H9 (cell line): ENCODE measurements around the gene EDIL3. TPM values are rescaled to one million over a fixed set of nuclear protein-coding genes. Genes with fewer than 3 reads are reported as not detected.

ENCODE experiments used
- DNase-seq: peaks from one replicate; pipeline ENCODE4 v3.0.0-alpha.2; 2017
- H2AFZ ChIP-seq: one replicate; pipeline ENCODE4 v1.6.1; 2013; ENCODE audit warnings: mild to moderate bottlenecking, low read length, control low read depth, moderate library complexity
- H2AK5ac ChIP-seq: 2 replicates; pipeline ENCODE4 v1.6.1; 2013; ENCODE audit warnings: low read length, control low read depth, mixed read lengths; ENCODE audit not compliant: insufficient read length
- H2BK120ac ChIP-seq: one replicate; pipeline ENCODE4 v1.6.1; 2013; ENCODE audit warnings: low read depth, mild to moderate bottlenecking, low read length, control low read depth, inconsistent platforms; ENCODE audit not compliant: poor library complexity, severe bottlenecking
- H2BK12ac ChIP-seq: 2 replicates; pipeline ENCODE4 v1.6.1; 2013; ENCODE audit warnings: low read length, control low read depth, mixed read lengths, low read depth; ENCODE audit not compliant: insufficient read length
- H2BK15ac ChIP-seq: 2 replicates; pipeline ENCODE4 v1.6.1; 2013; ENCODE audit warnings: low read depth, low read length, control low read depth
- H2BK20ac ChIP-seq: one replicate; pipeline ENCODE4 v1.6.1; 2013; ENCODE audit warnings: low read depth, mild to moderate bottlenecking, low read length, control low read depth, inconsistent platforms; ENCODE audit not compliant: poor library complexity, severe bottlenecking
- H2BK5ac ChIP-seq: 2 replicates; pipeline ENCODE4 v1.6.1; 2013; ENCODE audit warnings: low read length, control low read depth, mixed read lengths; ENCODE audit not compliant: insufficient read length
- H3K14ac ChIP-seq: 2 replicates; pipeline ENCODE4 v1.6.1; 2013; ENCODE audit warnings: low read length, control low read depth; ENCODE audit not compliant: insufficient read depth
- H3K18ac ChIP-seq: 2 replicates; pipeline ENCODE4 v1.6.1; 2013; ENCODE audit warnings: low read depth, mild to moderate bottlenecking, mixed read lengths, low read length, control low read depth; ENCODE audit not compliant: insufficient read length
- H3K23ac ChIP-seq: 2 replicates; pipeline ENCODE4 v1.6.1; 2013; ENCODE audit warnings: low read length, control low read depth, mixed read lengths, low read depth; ENCODE audit not compliant: insufficient read length
- H3K23me2 ChIP-seq: 2 replicates; pipeline ENCODE4 v1.6.1; 2013; ENCODE audit warnings: low read depth, mild to moderate bottlenecking, mixed read lengths, low read length, control low read depth; ENCODE audit not compliant: insufficient read length, poor library complexity, severe bottlenecking
- H3K27ac ChIP-seq: 2 replicates; pipeline ENCODE4 v1.5.1; 2013; ENCODE audit warnings: low read length, control low read depth, mixed read lengths, low read depth; ENCODE audit not compliant: insufficient read length
- H3K27me3 ChIP-seq: 2 replicates; pipeline ENCODE4 v1.6.1; 2013; ENCODE audit warnings: low read length, control low read depth, inconsistent platforms; ENCODE audit not compliant: insufficient read depth
- H3K4ac ChIP-seq: 2 replicates; pipeline ENCODE4 v1.6.1; 2013; ENCODE audit warnings: low read depth, mild to moderate bottlenecking, control low read depth, inconsistent platforms, low read length, moderate library complexity
- H3K4me1 ChIP-seq: 2 replicates; pipeline ENCODE4 v1.6.1; 2013; ENCODE audit warnings: low read length, control low read depth, inconsistent platforms; ENCODE audit not compliant: insufficient read depth
- H3K4me2 ChIP-seq: 2 replicates; pipeline ENCODE4 v1.6.1; 2013; ENCODE audit warnings: low read length, control low read depth, mixed read lengths; ENCODE audit not compliant: insufficient read length, insufficient read depth
- H3K56ac ChIP-seq: 2 replicates; pipeline ENCODE4 v1.6.1; 2013; ENCODE audit warnings: low read depth, mild to moderate bottlenecking, mixed read lengths, low read length, control low read depth; ENCODE audit not compliant: insufficient read length
- H3K79me1 ChIP-seq: 2 replicates; pipeline ENCODE4 v1.6.1; 2013; ENCODE audit warnings: low read depth, mild to moderate bottlenecking, moderate library complexity, low read length, control low read depth, inconsistent platforms; ENCODE audit not compliant: insufficient read depth, poor library complexity, severe bottlenecking
- H3K79me2 ChIP-seq: 2 replicates; pipeline ENCODE4 v1.6.1; 2013; ENCODE audit warnings: low read length, control low read depth, inconsistent platforms; ENCODE audit not compliant: insufficient read depth
- H3K9ac ChIP-seq: 2 replicates; pipeline ENCODE4 v1.6.1; 2013; ENCODE audit warnings: low read length, control low read depth, mixed read lengths; ENCODE audit not compliant: insufficient read length; ENCODE audit errors: extremely low read depth
- H3K9me3 ChIP-seq: one replicate; pipeline ENCODE4 v1.6.1; 2013; ENCODE audit warnings: low read depth, low read length, inconsistent platforms; ENCODE audit not compliant: control insufficient read depth
- H3T11ph ChIP-seq: one replicate; pipeline ENCODE4 v1.6.1; 2013; ENCODE audit warnings: mild to moderate bottlenecking, low read length, control low read depth, inconsistent platforms
- H4K20me1 ChIP-seq: one replicate; pipeline ENCODE4 v1.6.1; 2013; ENCODE audit not compliant: control insufficient read depth, insufficient read length, insufficient read depth
- H4K5ac ChIP-seq: 2 replicates; pipeline ENCODE4 v1.6.1; 2013; ENCODE audit warnings: low read depth, mild to moderate bottlenecking, mixed read lengths, low read length, control low read depth; ENCODE audit not compliant: insufficient read length
- H4K8ac ChIP-seq: replicated peaks from 2 replicates; pipeline ENCODE4 v1.6.1; 2013; ENCODE audit warnings: low read length, control low read depth, mixed read lengths, low read depth; ENCODE audit not compliant: insufficient read length
- H4K91ac ChIP-seq: 2 replicates; pipeline ENCODE4 v1.6.1; 2013; ENCODE audit warnings: low read depth, mild to moderate bottlenecking, moderate library complexity, mixed read lengths, low read length, control low read depth; ENCODE audit not compliant: insufficient read length
- H3K27ac Mint-ChIP-seq, 3 experiments: 2 replicates in 2 of 3; 3 replicates in 1 of 3; pipeline ENCODE4 v1.8.0; 2020 to 2021; ENCODE audit warnings: mixed read lengths in 3 of 3, mild to moderate bottlenecking in 1 of 3, moderate library complexity in 1 of 3
- H3K27me3 Mint-ChIP-seq: 2 replicates; pipeline ENCODE4 v1.8.0; 2021; ENCODE audit warnings: low read depth, mild to moderate bottlenecking, moderate library complexity, mixed read lengths
- H3K36me3 Mint-ChIP-seq, 3 experiments: 2 replicates in 2 of 3; 3 replicates in 1 of 3; pipeline ENCODE4 v1.8.0; 2020 to 2021; ENCODE audit warnings: low read depth in 3 of 3, mixed read lengths in 3 of 3; ENCODE audit not compliant: insufficient read depth in 1 of 3
- H3K4me1 Mint-ChIP-seq, 2 experiments: 2 replicates each; pipeline ENCODE4 v1.8.0; 2020; ENCODE audit warnings: mixed read lengths in 2 of 2
- H3K4me3 Mint-ChIP-seq, 2 experiments: 2 replicates in 1 of 2; 3 replicates in 1 of 2; pipeline ENCODE4 v1.8.0; 2020 to 2021; ENCODE audit warnings: mild to moderate bottlenecking in 2 of 2, mixed read lengths in 2 of 2, moderate library complexity in 1 of 2
- H3K9me3 Mint-ChIP-seq, 2 experiments: 2 replicates in 1 of 2; 3 replicates in 1 of 2; pipeline ENCODE4 v1.8.0; 2020; ENCODE audit warnings: mild to moderate bottlenecking in 2 of 2, mixed read lengths in 2 of 2, moderate library complexity in 1 of 2
- WGBS: extraction: QIAGEN DNeasy Blood & Tissue Kit; methylation state at CpG from one replicate; pipeline ENCODE4 v1.1.7; 2013; ENCODE audit warnings: missing lambda C conversion rate, low lambda C conversion rate, mixed read lengths; ENCODE audit not compliant: insufficient read length; ENCODE audit errors: extremely low coverage; 5-methylcytosine and 5-hydroxymethylcytosine counted together
- total RNA-seq: library from RNA; stranded (reverse); gene quantifications from 2 replicates; pipeline ENCODE4 v1.2.1, GENCODE V29; 2021
- TF ChIP-seq, protein P1 (sequence below): fragments of 200-600 bp; sonication (generic); conservative IDR thresholded peaks from 3 replicates; pipeline ENCODE4 v1.8.0; 2021; ENCODE audit warnings: antibody characterized with exemption, mild to moderate bottlenecking

EDIL3 gene
- total RNA-seq, 1 experiment from 2014 or later, result 61.9 TPM

DNA sequence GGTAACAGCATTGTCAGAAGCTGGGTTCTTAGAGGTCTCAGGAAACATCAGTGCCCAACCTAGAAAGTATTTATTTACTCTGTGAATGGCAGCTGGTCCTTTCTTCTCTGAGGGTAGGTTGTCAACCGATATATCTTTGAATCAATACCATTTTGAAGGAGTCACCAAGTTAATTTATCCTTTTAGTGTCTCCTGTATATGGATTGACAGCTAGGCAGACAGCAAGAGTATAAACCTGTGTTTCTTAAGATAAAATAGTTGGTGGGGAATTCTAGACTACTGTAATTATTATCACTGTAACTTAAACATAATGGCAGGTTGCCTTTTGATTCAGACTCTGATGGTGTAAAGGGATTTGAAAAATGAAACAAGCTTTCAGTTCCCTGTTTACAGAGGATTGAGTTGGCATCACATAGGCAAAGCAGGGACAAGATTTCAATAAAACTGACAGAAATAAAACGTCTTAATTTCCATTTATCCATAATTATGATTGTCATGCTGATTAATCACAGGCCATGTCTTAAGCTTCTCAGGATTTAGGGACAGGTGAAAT, 473.2 kb downstream of the EDIL3 start:
- H3K23ac ChIP-seq, result no peak overlapping the region
- H3K9me3 Mint-ChIP-seq, result no peaks in the 10 kb centered on the region
- no peak overlapping the region for H4K91ac ChIP-seq
- no peak overlapping the region for H2BK5ac ChIP-seq
- H3K23me2 ChIP-seq, result no peaks in the 10 kb centered on the region
- H3K4me1 ChIP-seq, result no peaks in the 10 kb centered on the region
- no peak overlapping the region for H3K4ac ChIP-seq
- H3K27ac Mint-ChIP-seq, result no peak overlapping the region
- H3K79me1 ChIP-seq, result no peaks in the 10 kb centered on the region
- H3K56ac ChIP-seq, result no peak overlapping the region
- H3K4me2 ChIP-seq, result no peak overlapping the region
- no peak overlapping the region for H2BK12ac ChIP-seq
- no peaks in the 10 kb centered on the region for H4K20me1 ChIP-seq
- H3K9ac ChIP-seq, result no peak overlapping the region
- H2AFZ ChIP-seq, result no peak overlapping the region
- H3T11ph ChIP-seq, result no peak overlapping the region
- TF ChIP-seq, protein P1, sequence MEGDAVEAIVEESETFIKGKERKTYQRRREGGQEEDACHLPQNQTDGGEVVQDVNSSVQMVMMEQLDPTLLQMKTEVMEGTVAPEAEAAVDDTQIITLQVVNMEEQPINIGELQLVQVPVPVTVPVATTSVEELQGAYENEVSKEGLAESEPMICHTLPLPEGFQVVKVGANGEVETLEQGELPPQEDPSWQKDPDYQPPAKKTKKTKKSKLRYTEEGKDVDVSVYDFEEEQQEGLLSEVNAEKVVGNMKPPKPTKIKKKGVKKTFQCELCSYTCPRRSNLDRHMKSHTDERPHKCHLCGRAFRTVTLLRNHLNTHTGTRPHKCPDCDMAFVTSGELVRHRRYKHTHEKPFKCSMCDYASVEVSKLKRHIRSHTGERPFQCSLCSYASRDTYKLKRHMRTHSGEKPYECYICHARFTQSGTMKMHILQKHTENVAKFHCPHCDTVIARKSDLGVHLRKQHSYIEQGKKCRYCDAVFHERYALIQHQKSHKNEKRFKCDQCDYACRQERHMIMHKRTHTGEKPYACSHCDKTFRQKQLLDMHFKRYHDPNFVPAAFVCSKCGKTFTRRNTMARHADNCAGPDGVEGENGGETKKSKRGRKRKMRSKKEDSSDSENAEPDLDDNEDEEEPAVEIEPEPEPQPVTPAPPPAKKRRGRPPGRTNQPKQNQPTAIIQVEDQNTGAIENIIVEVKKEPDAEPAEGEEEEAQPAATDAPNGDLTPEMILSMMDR, result no peak
- H4K8ac ChIP-seq, result no peak overlapping the region
- WGBS, result no CpG with 5 or more reads among the region's 2 CpGs
- no peaks in the 10 kb centered on the region for H3K27me3 Mint-ChIP-seq
- H2AK5ac ChIP-seq, result no peak overlapping the region
- H3K14ac ChIP-seq, result no peak overlapping the region
- no peaks in the 10 kb centered on the region for H3K79me2 ChIP-seq
- H3K36me3 Mint-ChIP-seq, result no peaks in the 10 kb centered on the region
- H3K4me3 Mint-ChIP-seq, result no peak overlapping the region
- H3K18ac ChIP-seq, result no peak overlapping the region
- DNase-seq, result no peak
- no peak overlapping the region for H2BK15ac ChIP-seq
- H3K9me3 ChIP-seq, result no peaks in the 10 kb centered on the region
- H2BK120ac ChIP-seq, result no peak overlapping the region
- 0 out of 4 replicates have a peak, but pooled peaks cover 0 to 3% of the 10 kb centered on the region in 2 experiments for H3K4me1 Mint-ChIP-seq
- H3K27ac ChIP-seq, result no peak overlapping the region
- H4K5ac ChIP-seq, result no peak overlapping the region
- H2BK20ac ChIP-seq, result no peak overlapping the region
- no peaks in the 10 kb centered on the region for H3K27me3 ChIP-seq
